GM21367 (cell line): Measurements from ENCODE around the gene RAPGEF6.
"Not testable (repeated sequence)": the region's sequence is repeated elsewhere in the genome, so short reads cannot be mapped to it uniquely, and the experiment has no call there.

Source experiments
- ATAC-seq: cut with Tn5 transposase; IDR thresholded peaks from one replicate; pipeline ENCODE4 v1.9.1; 2021; ENCODE audit not compliant: unreplicated experiment

The RAPGEF6 gene

GRCh38 chr5:131634996-131635683 is at the start of gene RAPGEF6:
Gene RAPGEF6, minus strand, starts transcription at chr5:131635229. Its CDS starts 199 bp downstream, at chr5:131635030.
- ATAC-seq = peak; percentile 86

- no peak for ATAC-seq
Observed at GRCh38 chr5:131684595-131684994, 49.6 kb upstream of the RAPGEF6 start.

- ATAC-seq = no peak
Observed at GRCh38 chr5:131684051-131684450, 49.0 kb upstream of the RAPGEF6 start.

GRCh38 chr5:131682826-131683225 is 47.8 kb upstream of the RAPGEF6 start:
- no peak for ATAC-seq

- ATAC-seq = no peak
Observed at GRCh38 chr5:131682175-131682574, 47.1 kb upstream of the RAPGEF6 start.

- ATAC-seq = no peak
Observed at GRCh38 chr5:131679911-131680310, 44.9 kb upstream of the RAPGEF6 start.

- not testable (repeated sequence) for ATAC-seq
Observed at GRCh38 chr5:131678273-131678672, 43.2 kb upstream of the RAPGEF6 start.

GRCh38 chr5:131677115-131677514 is 42.1 kb upstream of the RAPGEF6 start:
- ATAC-seq = no peak

GRCh38 chr5:131672776-131673175 is 37.7 kb upstream of the RAPGEF6 start:
- no peak for ATAC-seq

GRCh38 chr5:131671994-131672655 is 37.1 kb upstream of the RAPGEF6 start:
- no peak for ATAC-seq

GRCh38 chr5:131671409-131671808 is 36.4 kb upstream of the RAPGEF6 start:
- ATAC-seq = peak; percentile 35

GRCh38 chr5:131664929-131665328 is 29.9 kb upstream of the RAPGEF6 start:
- ATAC-seq = no peak

GRCh38 chr5:131661933-131662332 is 26.9 kb upstream of the RAPGEF6 start:
- ATAC-seq = no peak

- ATAC-seq = no peak
Observed at GRCh38 chr5:131659841-131660240, 24.8 kb upstream of the RAPGEF6 start.

GRCh38 chr5:131659290-131659689 is 24.3 kb upstream of the RAPGEF6 start:
- no peak for ATAC-seq

GRCh38 chr5:131654776-131655175 is 19.7 kb upstream of the RAPGEF6 start:
- ATAC-seq = no peak

- no peak for ATAC-seq
Observed at GRCh38 chr5:131654309-131654708, 19.3 kb upstream of the RAPGEF6 start.

- ATAC-seq = no peak
Observed at GRCh38 chr5:131649161-131649560, 14.1 kb upstream of the RAPGEF6 start.

- peak; percentile 82 for ATAC-seq
Observed at GRCh38 chr5:131647048-131647769, 12.2 kb upstream of the RAPGEF6 start.

- no peak for ATAC-seq
Observed at GRCh38 chr5:131644822-131645221, 9.8 kb upstream of the RAPGEF6 start.

- no peak for ATAC-seq
Observed at GRCh38 chr5:131644370-131644769, 9.3 kb upstream of the RAPGEF6 start.

- ATAC-seq = no peak
Observed at GRCh38 chr5:131641494-131641893, 6.5 kb upstream of the RAPGEF6 start.
